Adrenal gland (tissue), 12 donors: ENCODE results near the gene PRDM10. TPM values are rescaled to one million over a fixed set of nuclear protein-coding genes. Genes with fewer than 3 reads are reported as not detected.

Experiments
- DNase-seq, 7 donors: peaks; one replicate each; pipeline ENCODE4 v3.0.0-alpha.2; 2019 to 2020
- H3K27ac ChIP-seq, 5 donors: fragments of 200-600 bp; sonication (generic) in 4 of 5; 1 replicate in 3 of 5; 2 replicates in 2 of 5; pipeline versions ENCODE4 v1.5.1 to v1.8.0; 2016 to 2020; ENCODE audit warnings: mild to moderate bottlenecking in 1 of 5
- H3K27me3 ChIP-seq: fragments of 200-600 bp; 2 replicates; pipeline ENCODE4 v1.8.0; 2021
- H3K36me3 ChIP-seq, 2 donors: fragments of 200-600 bp; replicated peaks in 1 of 2; 1 replicate in 1 of 2; 2 replicates in 1 of 2; pipeline versions ENCODE4 v1.5.1 to v1.8.0; 2018 to 2022
- H3K4me1 ChIP-seq, 2 donors: fragments of 200-600 bp; replicated peaks in 1 of 2; 1 replicate in 1 of 2; 2 replicates in 1 of 2; pipeline versions ENCODE4 v1.5.1 to v1.8.0; 2018 to 2021
- H3K4me3 ChIP-seq, 4 donors: fragments of 200-600 bp; sonication (generic) in 3 of 4; one replicate each; pipeline ENCODE4 v1.5.1; 2016 to 2018
- H3K9me3 ChIP-seq, 3 donors: fragments of 200-600 bp; sonication (generic) in 1 of 3; replicated peaks in 1 of 3; 1 replicate in 2 of 3; 2 replicates in 1 of 3; pipeline versions ENCODE4 v1.5.1 to v1.8.0; 2016 to 2021
- POLR2A ChIP-seq, 2 donors: fragments of 450-650 bp; IDR thresholded peaks; one replicate each; pipeline ENCODE4 v1.6.1; 2017; ENCODE audit warnings: antibody characterized with exemption in 2 of 2, mild to moderate bottlenecking in 2 of 2, moderate library complexity in 1 of 2
- WGBS, 4 donors: extraction: QIAGEN DNeasy Blood & Tissue Kit in 2 of 4; methylation state at CpG; one replicate each; pipeline versions ENCODE4 v1.1.5 to v1.1.7; 2013 to 2017; 5-methylcytosine and 5-hydroxymethylcytosine counted together
- intact Hi-C, 2 donors: fragments of 100-400 bp; cut with DNase I; formaldehyde crosslinking; loops; one replicate each; pipeline versions ENCODE4 v1.14.1 to v1.15.0; 2022 to 2023
- polyA plus RNA-seq, 3 donors: library from polyadenylated mRNA; stranded (reverse); fragments of 200-250 nt in 2 of 3; fragments of 350-450 nt in 1 of 3; fragmentation: Illumina TruSeq in 1 of 3; extraction: RNeasy Lipid Tissue Mini Kit (QIAGEN cat#74804) in 1 of 3; gene quantifications; one replicate each; pipeline ENCODE4 v1.2.3, GENCODE V29; 2013 to 2014
- total RNA-seq, 9 donors: library from RNA; depleted of rRNA in 4 of 9; stranded (reverse); fragments of >200 nt in 4 of 9; fragments of 120-200 nt in 1 of 9; fragmentation: NEBNext Ultra II Directional in 1 of 9; extraction: Animal tissue kit (Norgen Biotek cat#: 25700) in 1 of 9; gene quantifications; one replicate each; pipeline versions ENCODE4 v1.1.0 to v1.2.4, GENCODE V29; 2013 to 2023
- TF ChIP-seq, protein P1 (sequence below), 6 experiments: fragments of 450-650 bp in 4 of 6; fragments of 200-600 bp in 2 of 6; sonication (generic) in 1 of 6; IDR thresholded peaks; 1 replicate in 5 of 6; 2 replicates in 1 of 6; pipeline versions ENCODE4 v1.5.1 to v1.8.0; 2016 to 2021; ENCODE audit warnings: antibody characterized with exemption in 6 of 6, mild to moderate bottlenecking in 2 of 6, moderate library complexity in 1 of 6
- donor health status: healthy with polysubstance abuse.
- donor health status: Bipolar disorder and iron deficiency.
- donor health status: DM: yes; HTN: yes; CAD: no.
- donor health status: DM: no; HTN: no; CAD: no.
- donor health status: DM: no; HTN: no; CAD: no.
- donor health status: DM: yes; HTN: yes; CAD: no.

Gene PRDM10
- total and polyA plus RNA-seq, 12 donors, result 2.3 to 10.1 (median 6.4) TPM

DNA sequence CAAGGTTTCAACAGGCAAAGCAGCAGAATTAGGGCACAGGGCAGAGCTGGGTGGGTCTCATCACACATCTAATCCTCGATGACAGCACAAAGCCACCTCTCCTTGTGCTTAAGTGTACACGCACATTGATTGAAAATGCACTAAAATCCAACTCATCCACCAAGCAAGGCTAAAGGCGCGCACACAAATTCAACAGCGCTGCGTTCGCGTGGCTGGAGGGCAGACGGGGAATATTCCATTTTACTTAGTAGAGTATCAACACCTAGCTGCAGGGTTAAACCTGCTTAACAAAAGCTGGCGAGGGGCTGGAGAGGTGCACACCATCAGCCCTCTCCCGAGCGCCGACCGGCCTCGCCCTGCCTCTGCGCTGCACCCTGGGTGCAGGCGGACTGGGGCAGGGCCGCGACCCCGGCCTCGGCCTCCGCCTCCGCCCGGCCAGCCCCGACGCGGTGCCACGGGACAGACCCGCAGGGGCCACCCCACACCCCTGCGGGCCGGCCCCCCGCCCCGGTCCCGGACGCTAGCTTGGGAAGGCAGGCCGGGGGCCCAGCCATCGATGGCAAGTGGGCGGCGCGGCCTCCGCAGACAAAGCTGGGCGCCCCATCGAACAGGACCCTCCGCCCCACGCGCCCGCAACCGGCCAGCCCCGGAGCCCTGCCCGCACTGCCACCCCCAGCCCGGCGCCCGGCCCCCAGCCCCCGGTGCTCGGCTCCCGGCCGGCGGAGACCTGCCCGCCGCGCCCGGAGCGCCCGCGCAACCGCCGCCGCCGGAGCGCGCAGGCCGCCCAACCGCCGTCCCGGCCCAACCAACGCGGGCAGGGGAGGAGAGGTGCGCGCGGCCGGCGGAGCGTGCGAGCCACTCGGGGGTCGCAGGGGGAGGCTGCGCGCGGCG is 929 bp downstream of the PRDM10 start:
- Histone ChIP-seq H3K4me1 (peaks cover 8 to 29% of the 10 kb centered on the region in 2 donors), H3K36me3 (no peaks in the 10 kb centered on the region), H3K27me3 (no peaks in the 10 kb centered on the region), H3K27ac (peak overlapping the region; percentile 94 to 99 (median 99)), H3K9me3 (no peaks in the 10 kb centered on the region), H3K4me3 (peak overlapping the region; percentile 55 to 78 (median 72))
- WGBS, 4 donors, result 0 to 1% (median 0%) methylated on average over 11 to 90 of the region's 90 CpGs
- peak; percentile 28 to 56 (median 44) for DNase-seq
- TF ChIP-seq, protein P1, sequence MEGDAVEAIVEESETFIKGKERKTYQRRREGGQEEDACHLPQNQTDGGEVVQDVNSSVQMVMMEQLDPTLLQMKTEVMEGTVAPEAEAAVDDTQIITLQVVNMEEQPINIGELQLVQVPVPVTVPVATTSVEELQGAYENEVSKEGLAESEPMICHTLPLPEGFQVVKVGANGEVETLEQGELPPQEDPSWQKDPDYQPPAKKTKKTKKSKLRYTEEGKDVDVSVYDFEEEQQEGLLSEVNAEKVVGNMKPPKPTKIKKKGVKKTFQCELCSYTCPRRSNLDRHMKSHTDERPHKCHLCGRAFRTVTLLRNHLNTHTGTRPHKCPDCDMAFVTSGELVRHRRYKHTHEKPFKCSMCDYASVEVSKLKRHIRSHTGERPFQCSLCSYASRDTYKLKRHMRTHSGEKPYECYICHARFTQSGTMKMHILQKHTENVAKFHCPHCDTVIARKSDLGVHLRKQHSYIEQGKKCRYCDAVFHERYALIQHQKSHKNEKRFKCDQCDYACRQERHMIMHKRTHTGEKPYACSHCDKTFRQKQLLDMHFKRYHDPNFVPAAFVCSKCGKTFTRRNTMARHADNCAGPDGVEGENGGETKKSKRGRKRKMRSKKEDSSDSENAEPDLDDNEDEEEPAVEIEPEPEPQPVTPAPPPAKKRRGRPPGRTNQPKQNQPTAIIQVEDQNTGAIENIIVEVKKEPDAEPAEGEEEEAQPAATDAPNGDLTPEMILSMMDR (IDR thresholded peaks at IDR 0.05), result peak in 1 of 6 experiments; percentile 4
- TF ChIP-seq POLR2A (IDR thresholded peaks at IDR 0.05), result peak; percentile 27 to 55
- intact Hi-C loops, result loop anchor here in 1 of 2 donors (10.0 kb wide), 1 partner anchor 133 kb away; no protein-coding TSS in a partner anchor

DNA sequence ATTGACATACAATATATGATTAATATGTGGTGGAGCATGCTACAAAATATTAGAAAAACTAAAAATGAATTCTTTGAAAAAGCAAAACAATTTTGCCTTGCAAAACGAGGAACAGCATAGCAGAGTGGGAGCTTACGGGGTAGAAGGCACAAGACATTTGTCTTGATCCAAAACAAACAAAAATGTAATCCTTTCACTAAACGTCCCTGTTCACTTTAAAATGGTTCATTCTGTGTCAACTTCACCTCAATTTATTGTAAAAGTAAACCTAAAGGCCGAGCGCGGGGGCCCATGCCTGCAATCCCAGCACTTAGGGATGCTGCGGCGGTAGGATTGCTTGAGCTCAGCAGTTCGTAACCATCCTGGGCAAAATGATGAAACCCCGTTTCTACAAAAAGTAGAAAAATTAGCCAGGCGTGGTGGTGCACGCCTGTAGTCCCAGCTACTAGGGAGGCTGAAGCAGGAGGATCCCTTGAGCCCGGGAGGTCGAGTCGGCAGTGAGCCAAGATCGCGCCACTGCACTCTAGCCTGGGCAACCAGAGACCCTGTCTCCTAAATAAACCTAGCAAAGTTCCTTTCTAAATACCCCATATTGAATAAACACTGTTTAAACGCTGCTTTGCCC is 2.0 kb downstream of the PRDM10 start:
- H3K9me3 ChIP-seq, result no peaks in the 10 kb centered on the region
- peak overlapping the region in 2 of 5 donors; percentile 99 for H3K27ac ChIP-seq
- peak overlapping the region in 1 of 4 donors; percentile 78 for H3K4me3 ChIP-seq
- WGBS, 4 donors, result 85 to 86% (median 86%) methylated on average over 18 of the region's 18 CpGs
- no peaks in the 10 kb centered on the region for H3K36me3 ChIP-seq
- intact Hi-C loops, result loop anchor here in 1 of 2 donors (10.0 kb wide), 1 partner anchor 134 kb away; no protein-coding TSS in a partner anchor
- H3K27me3 ChIP-seq, result no peaks in the 10 kb centered on the region
- peaks cover 8 to 38% of the 10 kb centered on the region in 2 donors for H3K4me1 ChIP-seq
- no peak for DNase-seq
- no peak for TF ChIP-seq POLR2A (IDR thresholded peaks at IDR 0.05)
- TF ChIP-seq, protein P1 (IDR thresholded peaks at IDR 0.05), result no peak

DNA sequence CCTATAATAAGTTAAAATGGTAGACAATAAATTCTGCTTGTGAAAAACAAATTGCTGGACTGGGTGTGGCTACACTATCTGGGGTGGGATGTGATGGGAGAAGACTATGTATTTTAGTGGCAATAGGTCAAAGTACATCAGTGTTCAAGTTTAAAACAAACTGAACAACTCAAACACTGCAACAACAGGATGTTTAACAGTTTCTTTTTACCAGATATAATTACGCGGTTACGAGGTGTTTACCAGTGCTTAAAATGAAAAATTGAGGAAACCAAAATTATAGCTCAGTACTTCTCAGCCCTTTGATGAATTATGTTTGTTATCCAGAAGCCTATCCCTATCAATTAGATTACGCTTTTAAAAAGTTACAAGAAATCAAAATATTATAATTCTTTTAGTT is 3.2 kb downstream of the PRDM10 start:
- intact Hi-C loops, result no loop called here
- 96 to 99% (median 97%) methylated on average over 4 of the region's 4 CpGs for WGBS, 4 donors
- TF ChIP-seq, protein P1 (IDR thresholded peaks at IDR 0.05), result no peak
- no peak for TF ChIP-seq POLR2A (IDR thresholded peaks at IDR 0.05)

DNA sequence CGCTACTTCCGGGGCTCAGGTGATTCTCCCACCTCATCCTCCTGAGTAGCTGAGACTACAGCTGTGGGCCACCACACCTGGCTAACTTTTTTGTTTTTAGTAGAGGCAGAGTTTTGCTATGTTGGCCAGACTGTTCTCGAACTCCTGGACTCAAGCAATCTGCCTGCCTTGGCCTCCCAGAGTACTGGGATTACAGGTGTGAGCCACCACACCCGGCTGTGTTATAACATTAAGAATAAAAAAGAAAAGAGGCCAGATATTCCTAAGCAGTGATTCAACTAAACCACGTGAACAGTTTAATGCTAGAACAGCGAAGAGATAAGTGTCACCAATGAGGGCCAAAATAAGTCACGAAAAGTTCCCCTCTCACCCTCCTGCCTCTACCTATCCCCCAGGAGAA is 3.7 kb downstream of the PRDM10 start:
- H3K27ac ChIP-seq, result no peak overlapping the region
- H3K36me3 ChIP-seq, result no peaks in the 10 kb centered on the region
- intact Hi-C loops, result no loop called here
- no peak overlapping the region for H3K4me3 ChIP-seq
- no peaks in the 10 kb centered on the region for H3K27me3 ChIP-seq
- H3K9me3 ChIP-seq, result no peaks in the 10 kb centered on the region
- 91 to 95% (median 95%) methylated on average over 7 of the region's 7 CpGs for WGBS, 4 donors
- peaks cover 8 to 32% of the 10 kb centered on the region in 2 donors for H3K4me1 ChIP-seq
- no peak for DNase-seq
- TF ChIP-seq, protein P1 (IDR thresholded peaks at IDR 0.05), result no peak
- TF ChIP-seq POLR2A (IDR thresholded peaks at IDR 0.05), result no peak

More for the DNA sequence above, 3.2 kb downstream of the PRDM10 start:
- Histone ChIP-seq H3K4me1 (peaks cover 8 to 37% of the 10 kb centered on the region in 2 donors), H3K9me3 (no peaks in the 10 kb centered on the region), H3K27ac (no peak overlapping the region), H3K27me3 (no peaks in the 10 kb centered on the region), H3K4me3 (no peak overlapping the region), H3K36me3 (no peaks in the 10 kb centered on the region)
- DNase-seq, result no peak
